SK-N-SH treated with all-trans-retinoic acid at 6 μM for 48 hours (cell line): ENCODE measurements around the gene PRKAA2.

Source experiments
- ATAC-seq: fragments of 200-7000 bp; cut with Tn5 transposase; 3 replicates; pipeline ENCODE4 v1.9.1; 2020; ENCODE audit warnings: mild to moderate bottlenecking, moderate library complexity
- ARNTL ChIP-seq: fragments of 450-650 bp; formaldehyde crosslinking; IDR thresholded peaks from 2 replicates; pipeline ENCODE4 v1.5.0; 2020; ENCODE audit warnings: low read depth, mild to moderate bottlenecking, moderate library complexity, borderline replicate concordance
- BACH2 ChIP-seq: fragments of 250-450 bp; sonication (Bioruptor Pico); IDR thresholded peaks from 2 replicates; pipeline ENCODE4 v1.9.0; 2021; ENCODE audit warnings: mild to moderate bottlenecking, borderline replicate concordance
- CSDC2 ChIP-seq: fragments of 250-450 bp; sonication (Bioruptor Pico); IDR thresholded peaks from 2 replicates; pipeline ENCODE4 v1.5.0; 2020; ENCODE audit warnings: mild to moderate bottlenecking, moderate library complexity
- ESRRG ChIP-seq: fragments of 250-450 bp; sonication (Bioruptor Pico); IDR thresholded peaks from 2 replicates; pipeline ENCODE4 v1.6.1; 2021; ENCODE audit warnings: mild to moderate bottlenecking
- GLIS3 ChIP-seq: fragments of 250-450 bp; sonication (Bioruptor Pico); IDR thresholded peaks from 2 replicates; pipeline ENCODE4 v1.5.0; 2020; ENCODE audit warnings: mild to moderate bottlenecking, moderate library complexity
- ISL1 ChIP-seq: fragments of 250-450 bp; sonication (Bioruptor Pico); IDR thresholded peaks from 2 replicates; pipeline ENCODE4 v2.1.2; 2022; ENCODE audit warnings: mild to moderate bottlenecking, moderate library complexity
- OSR1 ChIP-seq: fragments of 250-450 bp; sonication (Bioruptor Pico); IDR thresholded peaks from 2 replicates; pipeline ENCODE4 v1.8.0; 2022; ENCODE audit warnings: moderate library complexity, mild to moderate bottlenecking, inconsistent platforms
- RARB ChIP-seq: fragments of 250-450 bp; sonication (Bioruptor Pico); IDR thresholded peaks from 2 replicates; pipeline ENCODE4 v1.8.0; 2021; ENCODE audit warnings: mild to moderate bottlenecking, moderate library complexity
- TOX ChIP-seq: fragments of 250-450 bp; sonication (Bioruptor Pico); IDR thresholded peaks from 2 replicates; pipeline ENCODE4 v1.8.0; 2021; ENCODE audit warnings: mild to moderate bottlenecking, moderate library complexity, borderline replicate concordance
- ZC3H10 ChIP-seq: fragments of 250-450 bp; sonication (Bioruptor Pico); IDR thresholded peaks from 2 replicates; pipeline ENCODE4 v1.5.1; 2021; ENCODE audit warnings: mild to moderate bottlenecking, moderate library complexity
- ZFP3 ChIP-seq: fragments of 250-450 bp; sonication (Bioruptor Pico); IDR thresholded peaks from 2 replicates; pipeline ENCODE4 v1.5.0; 2020; ENCODE audit warnings: mild to moderate bottlenecking, moderate library complexity
- ZFP30 ChIP-seq: fragments of 450-650 bp; formaldehyde crosslinking; IDR thresholded peaks from 2 replicates; pipeline ENCODE4 v1.5.0; 2022; ENCODE audit warnings: mild to moderate bottlenecking, moderate library complexity
- ZNF565 ChIP-seq: fragments of 450-650 bp; formaldehyde crosslinking; conservative IDR thresholded peaks from 2 replicates; pipeline ENCODE4 v1.5.0; 2020; ENCODE audit warnings: low read depth, mild to moderate bottlenecking, moderate library complexity
- ZNF70 ChIP-seq: fragments of 450-650 bp; formaldehyde crosslinking; IDR thresholded peaks from 2 replicates; pipeline ENCODE4 v1.5.0; 2020; ENCODE audit warnings: mild to moderate bottlenecking, moderate library complexity
- ZNF8 ChIP-seq: fragments of 450-650 bp; formaldehyde crosslinking; IDR thresholded peaks from 2 replicates; pipeline ENCODE4 v1.5.0; 2020; ENCODE audit warnings: mild to moderate bottlenecking, moderate library complexity
- TF ChIP-seq, protein P1 (sequence below): fragments of 250-450 bp; sonication (Bioruptor Pico); IDR thresholded peaks from 2 replicates; pipeline ENCODE4 v1.5.1; 2021; ENCODE audit warnings: mild to moderate bottlenecking, moderate library complexity
- TF ChIP-seq, protein P2 (sequence below): fragments of 250-450 bp; sonication (Bioruptor Pico); IDR thresholded peaks from 2 replicates; pipeline ENCODE4 v1.5.0; 2020; ENCODE audit warnings: mild to moderate bottlenecking, moderate library complexity
- TF ChIP-seq, protein P3 (sequence below): fragments of 250-450 bp; sonication (Bioruptor Pico); IDR thresholded peaks from 2 replicates; pipeline ENCODE4 v1.8.0; 2021; ENCODE audit warnings: low read depth, mild to moderate bottlenecking, moderate library complexity, borderline replicate concordance
- TF ChIP-seq, protein P4 (sequence below): fragments of 250-450 bp; sonication (Bioruptor Pico); IDR thresholded peaks from 2 replicates; pipeline ENCODE4 v1.8.0; 2020; ENCODE audit warnings: mild to moderate bottlenecking, moderate library complexity, borderline replicate concordance

Gene PRKAA2

DNA sequence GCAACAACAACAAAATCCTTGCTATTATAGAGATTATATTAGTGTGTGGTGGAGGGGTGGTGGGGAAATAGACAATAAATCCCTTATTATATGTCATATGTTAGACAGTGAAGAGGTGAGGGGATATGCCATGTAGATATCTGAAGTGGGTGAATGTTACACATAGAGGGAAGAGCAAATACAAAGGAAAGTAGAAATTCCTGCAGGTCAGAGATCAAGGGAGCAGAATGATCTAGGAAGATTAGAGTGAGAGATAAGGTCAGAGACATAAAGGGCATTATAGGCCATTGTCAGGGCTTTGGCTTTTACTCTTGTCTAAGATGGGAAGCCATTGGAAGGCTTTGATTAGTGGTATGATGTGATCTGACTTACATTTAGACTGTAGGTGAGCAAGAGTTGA lies 38.5 kb downstream of the PRKAA2 start:
- no peak for ATAC-seq

DNA sequence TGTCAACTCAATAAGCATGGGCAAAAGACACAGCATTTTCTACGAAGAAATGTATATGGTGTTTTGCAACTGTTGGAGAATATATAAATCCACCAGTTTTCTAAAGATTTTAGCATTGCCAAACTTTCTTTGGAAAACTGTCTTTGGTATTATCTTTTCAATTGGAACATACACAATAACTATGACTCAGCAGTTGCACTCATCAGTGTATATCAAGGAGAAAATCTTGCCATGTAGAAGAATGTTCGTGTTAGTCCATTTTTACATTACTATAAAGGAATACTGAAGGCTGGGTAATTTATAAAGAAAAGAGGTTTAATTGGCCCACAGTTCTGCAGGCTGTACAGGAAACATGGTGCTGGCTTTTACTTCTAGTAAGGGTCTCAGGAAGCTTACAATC lies 41.1 kb downstream of the PRKAA2 start:
- ATAC-seq, result 0 out of 3 replicates have a peak, but pooled peaks have one; percentile 27
- TF ChIP-seq ZNF70 (CRISPR knock-in tag), result no peak
- TF ChIP-seq CSDC2, result no peak
- TF ChIP-seq, protein P1, sequence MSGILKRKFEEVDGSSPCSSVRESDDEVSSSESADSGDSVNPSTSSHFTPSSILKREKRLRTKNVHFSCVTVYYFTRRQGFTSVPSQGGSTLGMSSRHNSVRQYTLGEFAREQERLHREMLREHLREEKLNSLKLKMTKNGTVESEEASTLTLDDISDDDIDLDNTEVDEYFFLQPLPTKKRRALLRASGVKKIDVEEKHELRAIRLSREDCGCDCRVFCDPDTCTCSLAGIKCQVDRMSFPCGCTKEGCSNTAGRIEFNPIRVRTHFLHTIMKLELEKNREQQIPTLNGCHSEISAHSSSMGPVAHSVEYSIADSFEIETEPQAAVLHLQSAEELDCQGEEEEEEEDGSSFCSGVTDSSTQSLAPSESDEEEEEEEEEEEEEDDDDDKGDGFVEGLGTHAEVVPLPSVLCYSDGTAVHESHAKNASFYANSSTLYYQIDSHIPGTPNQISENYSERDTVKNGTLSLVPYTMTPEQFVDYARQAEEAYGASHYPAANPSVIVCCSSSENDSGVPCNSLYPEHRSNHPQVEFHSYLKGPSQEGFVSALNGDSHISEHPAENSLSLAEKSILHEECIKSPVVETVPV (CRISPR knock-in tag), result no peak
- TF ChIP-seq ARNTL, result no peak
- no peak for TF ChIP-seq RARB
- TF ChIP-seq GLIS3 (CRISPR knock-in tag), result no peak
- no peak for TF ChIP-seq BACH2 (CRISPR knock-in tag)
- TF ChIP-seq ZC3H10, result no peak

More for the DNA sequence above, 38.5 kb downstream of the PRKAA2 start:
- TF ChIP-seq TOX (CRISPR knock-in tag) (no peak), ZNF70 (CRISPR knock-in tag) (no peak), RARB (no peak), ZNF8 (CRISPR knock-in tag) (no peak), CSDC2 (no peak), ZNF565 (CRISPR knock-in tag) (no peak), ZC3H10 (no peak), BACH2 (CRISPR knock-in tag) (no peak), ESRRG (no peak), OSR1 (CRISPR knock-in tag) (no peak), ZFP30 (CRISPR knock-in tag) (no peak), ZFP3 (no peak)
- TF ChIP-seq, protein P2, sequence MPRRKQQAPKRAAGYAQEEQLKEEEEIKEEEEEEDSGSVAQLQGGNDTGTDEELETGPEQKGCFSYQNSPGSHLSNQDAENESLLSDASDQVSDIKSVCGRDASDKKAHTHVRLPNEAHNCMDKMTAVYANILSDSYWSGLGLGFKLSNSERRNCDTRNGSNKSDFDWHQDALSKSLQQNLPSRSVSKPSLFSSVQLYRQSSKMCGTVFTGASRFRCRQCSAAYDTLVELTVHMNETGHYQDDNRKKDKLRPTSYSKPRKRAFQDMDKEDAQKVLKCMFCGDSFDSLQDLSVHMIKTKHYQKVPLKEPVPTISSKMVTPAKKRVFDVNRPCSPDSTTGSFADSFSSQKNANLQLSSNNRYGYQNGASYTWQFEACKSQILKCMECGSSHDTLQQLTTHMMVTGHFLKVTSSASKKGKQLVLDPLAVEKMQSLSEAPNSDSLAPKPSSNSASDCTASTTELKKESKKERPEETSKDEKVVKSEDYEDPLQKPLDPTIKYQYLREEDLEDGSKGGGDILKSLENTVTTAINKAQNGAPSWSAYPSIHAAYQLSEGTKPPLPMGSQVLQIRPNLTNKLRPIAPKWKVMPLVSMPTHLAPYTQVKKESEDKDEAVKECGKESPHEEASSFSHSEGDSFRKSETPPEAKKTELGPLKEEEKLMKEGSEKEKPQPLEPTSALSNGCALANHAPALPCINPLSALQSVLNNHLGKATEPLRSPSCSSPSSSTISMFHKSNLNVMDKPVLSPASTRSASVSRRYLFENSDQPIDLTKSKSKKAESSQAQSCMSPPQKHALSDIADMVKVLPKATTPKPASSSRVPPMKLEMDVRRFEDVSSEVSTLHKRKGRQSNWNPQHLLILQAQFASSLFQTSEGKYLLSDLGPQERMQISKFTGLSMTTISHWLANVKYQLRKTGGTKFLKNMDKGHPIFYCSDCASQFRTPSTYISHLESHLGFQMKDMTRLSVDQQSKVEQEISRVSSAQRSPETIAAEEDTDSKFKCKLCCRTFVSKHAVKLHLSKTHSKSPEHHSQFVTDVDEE (CRISPR knock-in tag), result no peak
- TF ChIP-seq, protein P3, sequence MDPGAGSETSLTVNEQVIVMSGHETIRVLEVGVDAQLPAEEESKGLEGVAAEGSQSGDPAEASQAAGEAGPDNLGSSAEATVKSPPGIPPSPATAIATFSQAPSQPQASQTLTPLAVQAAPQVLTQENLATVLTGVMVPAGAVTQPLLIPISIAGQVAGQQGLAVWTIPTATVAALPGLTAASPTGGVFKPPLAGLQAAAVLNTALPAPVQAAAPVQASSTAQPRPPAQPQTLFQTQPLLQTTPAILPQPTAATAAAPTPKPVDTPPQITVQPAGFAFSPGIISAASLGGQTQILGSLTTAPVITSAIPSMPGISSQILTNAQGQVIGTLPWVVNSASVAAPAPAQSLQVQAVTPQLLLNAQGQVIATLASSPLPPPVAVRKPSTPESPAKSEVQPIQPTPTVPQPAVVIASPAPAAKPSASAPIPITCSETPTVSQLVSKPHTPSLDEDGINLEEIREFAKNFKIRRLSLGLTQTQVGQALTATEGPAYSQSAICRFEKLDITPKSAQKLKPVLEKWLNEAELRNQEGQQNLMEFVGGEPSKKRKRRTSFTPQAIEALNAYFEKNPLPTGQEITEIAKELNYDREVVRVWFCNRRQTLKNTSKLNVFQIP (CRISPR knock-in tag), result no peak

DNA sequence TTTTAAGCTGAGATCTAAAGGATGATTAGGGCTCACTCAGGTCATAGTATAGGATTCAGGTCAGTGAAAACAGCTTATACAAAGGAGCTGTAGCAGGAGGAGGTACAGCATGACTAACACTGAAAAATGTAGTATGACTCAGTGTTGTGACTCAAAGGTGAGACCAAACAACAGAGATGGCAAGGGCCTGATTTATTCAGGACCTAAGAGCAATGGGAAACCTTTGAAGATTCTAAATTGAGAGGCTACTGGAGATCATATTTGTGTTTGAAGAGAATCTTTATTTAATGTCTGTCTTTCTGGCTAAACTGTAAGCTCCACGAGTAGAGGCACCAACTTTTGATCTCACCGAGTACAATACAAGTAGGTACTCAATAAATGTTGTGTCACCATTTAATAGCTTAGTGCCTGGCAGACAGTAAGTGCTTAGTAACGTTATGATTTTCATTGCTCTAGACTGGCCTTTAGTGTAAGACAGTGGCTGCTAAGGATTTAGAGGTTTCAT lies 43.5 kb downstream of the PRKAA2 start:
- ATAC-seq, result peak; percentile 96
- TF ChIP-seq CSDC2, result no peak
- no peak for TF ChIP-seq ISL1
- TF ChIP-seq, protein P2 (CRISPR knock-in tag), result no peak
- no peak for TF ChIP-seq ESRRG
- no peak for TF ChIP-seq ZFP30 (CRISPR knock-in tag)
- TF ChIP-seq ZNF70 (CRISPR knock-in tag), result no peak
- TF ChIP-seq, protein P3 (CRISPR knock-in tag), result no peak
- TF ChIP-seq ZC3H10, result no peak
- TF ChIP-seq, protein P4, sequence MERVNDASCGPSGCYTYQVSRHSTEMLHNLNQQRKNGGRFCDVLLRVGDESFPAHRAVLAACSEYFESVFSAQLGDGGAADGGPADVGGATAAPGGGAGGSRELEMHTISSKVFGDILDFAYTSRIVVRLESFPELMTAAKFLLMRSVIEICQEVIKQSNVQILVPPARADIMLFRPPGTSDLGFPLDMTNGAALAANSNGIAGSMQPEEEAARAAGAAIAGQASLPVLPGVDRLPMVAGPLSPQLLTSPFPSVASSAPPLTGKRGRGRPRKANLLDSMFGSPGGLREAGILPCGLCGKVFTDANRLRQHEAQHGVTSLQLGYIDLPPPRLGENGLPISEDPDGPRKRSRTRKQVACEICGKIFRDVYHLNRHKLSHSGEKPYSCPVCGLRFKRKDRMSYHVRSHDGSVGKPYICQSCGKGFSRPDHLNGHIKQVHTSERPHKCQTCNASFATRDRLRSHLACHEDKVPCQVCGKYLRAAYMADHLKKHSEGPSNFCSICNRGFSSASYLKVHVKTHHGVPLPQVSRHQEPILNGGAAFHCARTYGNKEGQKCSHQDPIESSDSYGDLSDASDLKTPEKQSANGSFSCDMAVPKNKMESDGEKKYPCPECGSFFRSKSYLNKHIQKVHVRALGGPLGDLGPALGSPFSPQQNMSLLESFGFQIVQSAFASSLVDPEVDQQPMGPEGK (CRISPR knock-in tag), result no peak
